Measurements from ENCODE around the gene POLR2C.

The POLR2C gene

GRCh38 chr16:57452021-57452420, 10.5 kb upstream of the POLR2C start:
- DNase-seq, result no peak

GRCh38 chr16:57462978-57463362, 491 bp downstream of the POLR2C start:
- DNase-seq, result no peak

GRCh38 chr16:57464523-57464922, 2.0 kb downstream of the POLR2C start:
- no peak for DNase-seq

GRCh38 chr16:57468346-57468745, 5.9 kb downstream of the POLR2C start:
- DNase-seq, result no peak

- no peak for DNase-seq
Observed at GRCh38 chr16:57469046-57469445, 6.6 kb downstream of the POLR2C start.

GRCh38 chr16:57469917-57470470, 7.5 kb downstream of the POLR2C start:
- DNase-seq, result no peak

- no peak for DNase-seq
Observed at GRCh38 chr16:57470711-57471110, 8.2 kb downstream of the POLR2C start.

GRCh38 chr16:57471209-57471608, 8.7 kb downstream of the POLR2C start:
- no peak for DNase-seq

- no peak for DNase-seq
Observed at GRCh38 chr16:57471852-57472664, 9.6 kb downstream of the POLR2C start.

GRCh38 chr16:57472665-57473060, 10.2 kb downstream of the POLR2C start:
- DNase-seq, result no peak

GRCh38 chr16:57473176-57473840, 10.8 kb downstream of the POLR2C start:
- DNase-seq, result no peak

- no peak for DNase-seq
Observed at GRCh38 chr16:57473906-57474305, 11.4 kb downstream of the POLR2C start.

GRCh38 chr16:57474671-57475661, 12.5 kb downstream of the POLR2C start:
- no peak for DNase-seq

GRCh38 chr16:57475711-57476339, 13.3 kb downstream of the POLR2C start:
- peak; percentile 40 for DNase-seq

GRCh38 chr16:57476546-57477410, 14.3 kb downstream of the POLR2C start:
- no peak for DNase-seq

- no peak for DNase-seq
Observed at GRCh38 chr16:57477531-57478202, 15.2 kb downstream of the POLR2C start.

- no peak for DNase-seq
Observed at GRCh38 chr16:57478396-57479204, 16.1 kb downstream of the POLR2C start.

- no peak for DNase-seq
Observed at GRCh38 chr16:57479205-57479975, 16.9 kb downstream of the POLR2C start.

Data from DMS153 (cell line).